Measurements from ENCODE around the gene STK11. TPM values are rescaled to one million over a fixed set of nuclear protein-coding genes. Genes with fewer than 3 reads are reported as not detected.

STK11 gene
- total RNA-seq, 2 donors from 2014 or later, result 49.0 to 68.6 TPM

GRCh38 chr19:1261538-1261797 lies 55.9 kb downstream of the STK11 start:
- DNase-seq (no peak), ATAC-seq (no peak)
- Histone ChIP-seq H3K27me3 (no peaks in the 10 kb centered on the region), H3K4me1 (peaks cover 88% of the 10 kb centered on the region), H3K4me3 (peak overlapping the region in 1 of 2 donors; percentile 35), H3K36me3 (replicated peaks in 1 of 2; ENCODE audit: insufficient read depth in 1 of 2, low read depth in 2 of 2) (peaks cover 7 to 11% of the 10 kb centered on the region in 2 donors), H3K9me3 (no peaks in the 10 kb centered on the region), H3K27ac (peak overlapping the region; percentile 98 to 100 (median 98))
- TF ChIP-seq POLR2A (IDR thresholded peaks at IDR 0.05), result no peak
- peak in 3 of 7 experiments; percentile 22 to 51 (median 32) for TF ChIP-seq CTCF (IDR thresholded peaks at IDR 0.05)
- intact Hi-C loops (cut with DNase I), result no loop called here
- 3 to 4% methylated on average over 14 of the region's 14 CpGs for WGBS, 2 donors

GRCh38 chr19:1261798-1262622 lies 56.4 kb downstream of the STK11 start:
- Histone ChIP-seq H3K4me3 (no peak overlapping the region), H3K36me3 (replicated peaks in 1 of 2; ENCODE audit: insufficient read depth in 1 of 2, low read depth in 2 of 2) (peaks cover 1 to 6% of the 10 kb centered on the region in 2 donors), H3K4me1 (peaks cover 88% of the 10 kb centered on the region), H3K27me3 (no peaks in the 10 kb centered on the region), H3K27ac (peak overlapping the region; percentile 98 to 100 (median 98)), H3K9me3 (no peaks in the 10 kb centered on the region)
- peak; percentile 97 to 99 (median 98) for DNase-seq
- intact Hi-C loops (cut with DNase I), result no loop called here
- TF ChIP-seq CTCF (IDR thresholded peaks at IDR 0.05) (peak in 2 of 7 experiments; percentile 5 to 7), POLR2A (IDR thresholded peaks at IDR 0.05) (peak; percentile 90 to 98 (median 98))
- ATAC-seq, result peak; percentile 72
- whole genome bisulfite sequencing, 2 donors, result 5 to 15% methylated on average over 10 to 25 of the region's 28 CpGs

- WGBS, 2 donors, result 46 to 47% methylated on average over 17 to 19 of the region's 21 CpGs
Observed at GRCh38 chr19:1262623-1263123, 57.1 kb downstream of the STK11 start.

GRCh38 chr19:1263188-1263587 lies 57.6 kb downstream of the STK11 start:
- TF ChIP-seq CTCF (IDR thresholded peaks at IDR 0.05) (no peak), POLR2A (IDR thresholded peaks at IDR 0.05) (no peak)
- Histone ChIP-seq H3K4me1 (peaks cover 90% of the 10 kb centered on the region), H3K36me3 (replicated peaks in 1 of 2; ENCODE audit: insufficient read depth in 1 of 2, low read depth in 2 of 2) (no peaks in the 10 kb centered on the region), H3K27ac (peak overlapping the region; percentile 98 to 100 (median 98)), H3K4me3 (no peak overlapping the region), H3K9me3 (no peaks in the 10 kb centered on the region), H3K27me3 (no peaks in the 10 kb centered on the region)
- WGBS, 2 donors, result 75 to 83% methylated on average over 1 to 5 of the region's 5 CpGs
- ATAC-seq (no peak), DNase-seq (no peak)
- intact Hi-C loops (cut with DNase I), result no loop called here

More at GRCh38 chr19:1262623-1263123, 57.1 kb downstream of the STK11 start:
- no peaks in the 10 kb centered on the region for H3K27me3 ChIP-seq
- DNase-seq (no peak), ATAC-seq (no peak)
- TF ChIP-seq POLR2A (IDR thresholded peaks at IDR 0.05), result no peak
- peak in 1 of 7 experiments; percentile 2 for TF ChIP-seq CTCF (IDR thresholded peaks at IDR 0.05)
- H3K27ac ChIP-seq, result peak overlapping the region; percentile 98 to 100 (median 98)
- H3K4me3 ChIP-seq, result no peak overlapping the region
- peaks cover 90% of the 10 kb centered on the region for H3K4me1 ChIP-seq
- intact Hi-C loops (cut with DNase I), result no loop called here
- no peaks in the 10 kb centered on the region for H3K9me3 ChIP-seq
- H3K36me3 ChIP-seq (replicated peaks in 1 of 2; ENCODE audit: insufficient read depth in 1 of 2, low read depth in 2 of 2), result peaks cover 0 to under 1% of the 10 kb centered on the region in 2 donors

Measured in body of pancreas (tissue), 4 donors.